SK-N-SH (cell line): ENCODE measurements around the gene CLEC16A. TPM values are rescaled to one million over a fixed set of nuclear protein-coding genes. Genes with fewer than 3 reads are reported as not detected.

Source experiments
- CTCF ChIA-PET: fragments of 300-600, 350-600 bp; formaldehyde crosslinking; extraction: SDS; loops from one replicate; lab custom pipeline; 2021; lab: Yijun Ruan, JAX
- POLR2A ChIA-PET: fragments of 350-600 bp; sonication (Branson Sonifier 250); formaldehyde crosslinking; extraction: SDS; loops from one replicate; lab custom pipeline; 2020; ENCODE audit warnings: antibody characterized with exemption, inconsistent platforms; lab: Yijun Ruan, JAX
- DNase-seq: peaks from one replicate; pipeline ENCODE4 v3.0.0; 2012
- H2AFZ ChIP-seq: fragments of 200-600 bp; sonication (generic); 2 replicates; pipeline ENCODE4 v1.8.1; 2016; ENCODE audit warnings: antibody characterized with exemption, mild to moderate bottlenecking, low read depth
- H3F3A ChIP-seq: fragments of 200-600 bp; sonication (generic); replicated peaks from 2 replicates; pipeline ENCODE3; 2016; ENCODE audit warnings: antibody characterized with exemption, mild to moderate bottlenecking; ENCODE audit not compliant: insufficient read depth
- H3K27ac ChIP-seq, 2 experiments: fragments of 200-500 bp in 1 of 2; fragments of 200-600 bp in 1 of 2; sonication (Bioruptor generic) in 1 of 2; sonication (generic), shearing (Covaris generic) in 1 of 2; 2 replicates each; pipeline versions ENCODE4 v1.5.1 to v1.6.1; 2014 to 2016; ENCODE audit warnings: low read depth in 2 of 2, inconsistent platforms in 1 of 2, low read length in 1 of 2, mild to moderate bottlenecking in 1 of 2, mixed read lengths in 1 of 2
- H3K27me3 ChIP-seq: fragments of 200-600 bp; sonication (generic), shearing (Covaris generic); 2 replicates; pipeline ENCODE4 v1.6.1; 2016; ENCODE audit warnings: mixed run types; ENCODE audit not compliant: insufficient read depth
- H3K36me3 ChIP-seq, 2 experiments: fragments of 200-500 bp in 1 of 2; fragments of 200-600 bp in 1 of 2; sonication (Bioruptor generic) in 1 of 2; sonication (generic) in 1 of 2; replicated peaks in 1 of 2; 2 replicates each; pipeline versions ENCODE3 to v1.5.1; 2014 to 2016; ENCODE audit warnings: low read length in 1 of 2, mild to moderate bottlenecking in 1 of 2; ENCODE audit not compliant: insufficient read depth in 2 of 2, control insufficient read depth in 1 of 2
- H3K4me1 ChIP-seq, 2 experiments: fragments of 200-500 bp in 1 of 2; fragments of 200-600 bp in 1 of 2; sonication (Bioruptor generic) in 1 of 2; sonication (generic), shearing (Covaris generic) in 1 of 2; 2 replicates each; pipeline versions ENCODE4 v1.5.1 to v1.6.1; 2014 to 2016; ENCODE audit warnings: low read depth in 1 of 2, low read length in 1 of 2, mixed run types in 1 of 2; ENCODE audit not compliant: insufficient read depth in 2 of 2, control insufficient read depth in 1 of 2
- H3K4me2 ChIP-seq: fragments of 200-600 bp; sonication (generic), shearing (Covaris generic); 2 replicates; pipeline ENCODE4 v1.6.1; 2017; ENCODE audit warnings: mixed run types
- H3K4me3 ChIP-seq, 2 experiments: fragments of 200-500 bp in 1 of 2; fragments of 200-600 bp in 1 of 2; sonication (Bioruptor generic) in 1 of 2; sonication (generic), shearing (Covaris generic) in 1 of 2; 2 replicates each; pipeline versions ENCODE4 v1.5.1 to v1.8.1; 2014 to 2016; ENCODE audit warnings: low read depth in 2 of 2, inconsistent platforms in 1 of 2, low read length in 1 of 2, mild to moderate bottlenecking in 1 of 2, mixed read lengths in 1 of 2, moderate library complexity in 1 of 2
- H3K79me2 ChIP-seq: fragments of 200-600 bp; sonication (generic); 2 replicates; pipeline ENCODE4 v1.8.1; 2017; ENCODE audit warnings: mild to moderate bottlenecking; ENCODE audit not compliant: insufficient read depth
- H3K9ac ChIP-seq: fragments of 200-600 bp; sonication (generic); 2 replicates; pipeline ENCODE4 v1.6.1; 2017; ENCODE audit warnings: mixed run types
- H3K9me2 ChIP-seq: fragments of 200-600 bp; sonication (generic); 2 replicates; pipeline ENCODE4 v1.6.1; 2017; ENCODE audit warnings: mixed run types
- H3K9me3 ChIP-seq: fragments of 200-600 bp; sonication (generic); 2 replicates; pipeline ENCODE4 v1.6.1; 2017; ENCODE audit warnings: mixed run types, mild to moderate bottlenecking, moderate library complexity
- H4K20me1 ChIP-seq: fragments of 200-600 bp; sonication (generic); 2 replicates; pipeline ENCODE4 v1.6.1; 2017; ENCODE audit warnings: mild to moderate bottlenecking, mixed run types; ENCODE audit not compliant: insufficient read depth
- CHD2 ChIP-seq: fragments of 150-350 bp; IDR thresholded peaks from 2 replicates; pipeline ENCODE4 v1.6.1; 2018; ENCODE audit warnings: low read length; ENCODE audit not compliant: partially characterized antibody
- CTCF ChIP-seq: fragments of 200-600 bp; sonication (generic); IDR thresholded peaks from 2 replicates; pipeline ENCODE4 v1.6.1; 2017; ENCODE audit warnings: antibody characterized with exemption, mild to moderate bottlenecking, moderate library complexity
- EP300 ChIP-seq, 2 experiments: IDR thresholded peaks; 2 replicates each; pipeline versions ENCODE4 v1.4.0 to v1.6.1; 2012; ENCODE audit warnings: borderline replicate concordance in 1 of 2, low read depth in 1 of 2, low read length in 1 of 2
- GATA2 ChIP-seq: sonication (generic); formaldehyde crosslinking; IDR thresholded peaks from 2 replicates; pipeline ENCODE4 v1.5.0; 2020; ENCODE audit warnings: mild to moderate bottlenecking, missing genetic modification reagents
- IRF3 ChIP-seq: fragments of 150-350 bp; IDR thresholded peaks from 2 replicates; pipeline ENCODE4 v1.6.1; 2016; ENCODE audit warnings: mild to moderate bottlenecking, low read depth, low read length
- MAX ChIP-seq: IDR thresholded peaks from 2 replicates; pipeline ENCODE4 v1.4.0; 2012; ENCODE audit warnings: low read depth
- MXI1 ChIP-seq: IDR thresholded peaks from 2 replicates; pipeline ENCODE4 v1.6.1; 2012; ENCODE audit warnings: mild to moderate bottlenecking, low read depth, low read length, improper control_type of control experiment
- NFIC ChIP-seq: IDR thresholded peaks from 2 replicates; pipeline ENCODE4 v1.4.0; 2012; ENCODE audit warnings: borderline replicate concordance
- NRF1 ChIP-seq: IDR thresholded peaks from 2 replicates; pipeline ENCODE4 v1.6.1; 2012; ENCODE audit warnings: low read depth, mild to moderate bottlenecking, low read length
- POLR2AphosphoS5 ChIP-seq: IDR thresholded peaks from 2 replicates; pipeline ENCODE4 v1.6.1; 2012; ENCODE audit warnings: low read depth, low read length
- RCOR1 ChIP-seq: fragments of 150-350 bp; IDR thresholded peaks from 2 replicates; pipeline ENCODE4 v1.6.1; 2017; ENCODE audit warnings: antibody characterized with exemption, low read length
- SIN3A ChIP-seq: IDR thresholded peaks from 2 replicates; pipeline ENCODE4 v1.6.1; 2012; ENCODE audit warnings: low read depth, mild to moderate bottlenecking, low read length, moderate library complexity, borderline replicate concordance
- TAF1 ChIP-seq: IDR thresholded peaks from 2 replicates; pipeline ENCODE4 v1.6.1; 2012; ENCODE audit warnings: low read depth, mild to moderate bottlenecking, low read length, moderate library complexity, borderline replicate concordance
- YY1 ChIP-seq: IDR thresholded peaks from 2 replicates; pipeline ENCODE4 v1.4.0; 2012; ENCODE audit warnings: low read depth, mild to moderate bottlenecking
- WGBS: methylation state at CpG from one replicate; pipeline ENCODE4 v1.1.6; 2017; ENCODE audit warnings: low lambda C conversion rate; 5-methylcytosine and 5-hydroxymethylcytosine counted together
- polyA plus RNA-seq, 3 experiments: library from polyadenylated mRNA; depleted of rRNA; stranded (reverse); fragments of >200 nt; gene quantifications; 2 replicates each; pipeline ENCODE4 v1.2.3, GENCODE V29; 2012
- TF ChIP-seq, protein P1 (sequence below): IDR thresholded peaks from 2 replicates; pipeline ENCODE4 v1.4.0; 2012; ENCODE audit warnings: low read depth, borderline replicate concordance

Gene CLEC16A
- polyA plus RNA-seq, 1 of the 3 experiments (the other 2 are of a cell fraction): 13.7 TPM

- no peak for TF ChIP-seq RCOR1
- TF ChIP-seq, all 33 proteins: peak for 0
These were observed 230.9 kb downstream of the CLEC16A start (continued) for GRCh38 chr16:11175106-11175786.

GRCh38 chr16:11175787-11176341, 231.5 kb downstream of the CLEC16A start:
- 95% methylated on average over 7 of the region's 11 CpGs for WGBS
- H3K36me3 ChIP-seq: peaks cover 0 to 15% of the 10 kb centered on the region in 2 experiments

DNA sequence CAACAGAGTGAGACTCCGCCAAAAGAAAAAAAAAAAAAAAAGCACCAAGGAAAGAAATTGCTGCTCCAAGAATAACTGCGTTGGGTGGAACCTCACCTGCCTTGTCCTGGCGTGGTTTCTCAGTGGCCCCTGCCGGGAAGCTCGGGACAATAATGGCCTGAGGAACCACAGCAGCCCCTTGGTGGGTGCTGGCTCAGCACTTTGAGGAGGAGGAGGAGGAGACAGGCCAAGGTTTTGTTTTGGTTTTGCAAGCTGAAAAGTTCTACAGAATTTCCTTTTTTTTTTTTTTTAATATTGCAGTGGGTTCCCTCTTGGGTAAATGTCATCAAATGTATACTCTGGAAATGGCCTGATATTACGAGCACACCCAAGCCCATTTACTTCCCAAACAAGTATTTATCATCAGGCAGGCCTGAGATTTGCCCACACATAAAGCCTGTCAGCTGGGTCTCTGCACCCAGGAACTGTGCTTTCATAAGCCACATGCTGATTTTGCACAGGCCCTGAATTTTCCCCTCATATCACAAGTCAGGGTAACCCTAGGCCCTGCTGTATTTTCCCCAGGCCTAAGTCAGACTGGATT, 233.3 kb downstream of the CLEC16A start:
- Histone ChIP-seq H3K9me3 (no peaks in the 10 kb centered on the region), H3K27me3 (no peaks in the 10 kb centered on the region), H3F3A (no peaks in the 10 kb centered on the region), H3K79me2 (no peaks in the 10 kb centered on the region), H4K20me1 (no peaks in the 10 kb centered on the region), H3K4me3 (no peak overlapping the region), H3K4me1 (no peaks in the 10 kb centered on the region), H3K4me2 (no peak overlapping the region), H3K27ac (no peak overlapping the region), H3K9me2 (no peaks in the 10 kb centered on the region), H3K36me3 (peaks cover 0 to 15% of the 10 kb centered on the region in 2 experiments), H2AFZ (no peak overlapping the region), H3K9ac (no peak overlapping the region)
- ChIA-PET CTCF (no interaction called here), POLR2A (interaction anchor here (0.6 kb wide), 1 partner anchor 36 kb away, joined by 3 read pairs; no protein-coding TSS in a partner anchor)
- no peak for DNase-seq
- 92% methylated on average over 6 of the region's 6 CpGs for WGBS
- TF ChIP-seq GATA2 (CRISPR knock-in tag): no peak
- TF ChIP-seq, protein P1, sequence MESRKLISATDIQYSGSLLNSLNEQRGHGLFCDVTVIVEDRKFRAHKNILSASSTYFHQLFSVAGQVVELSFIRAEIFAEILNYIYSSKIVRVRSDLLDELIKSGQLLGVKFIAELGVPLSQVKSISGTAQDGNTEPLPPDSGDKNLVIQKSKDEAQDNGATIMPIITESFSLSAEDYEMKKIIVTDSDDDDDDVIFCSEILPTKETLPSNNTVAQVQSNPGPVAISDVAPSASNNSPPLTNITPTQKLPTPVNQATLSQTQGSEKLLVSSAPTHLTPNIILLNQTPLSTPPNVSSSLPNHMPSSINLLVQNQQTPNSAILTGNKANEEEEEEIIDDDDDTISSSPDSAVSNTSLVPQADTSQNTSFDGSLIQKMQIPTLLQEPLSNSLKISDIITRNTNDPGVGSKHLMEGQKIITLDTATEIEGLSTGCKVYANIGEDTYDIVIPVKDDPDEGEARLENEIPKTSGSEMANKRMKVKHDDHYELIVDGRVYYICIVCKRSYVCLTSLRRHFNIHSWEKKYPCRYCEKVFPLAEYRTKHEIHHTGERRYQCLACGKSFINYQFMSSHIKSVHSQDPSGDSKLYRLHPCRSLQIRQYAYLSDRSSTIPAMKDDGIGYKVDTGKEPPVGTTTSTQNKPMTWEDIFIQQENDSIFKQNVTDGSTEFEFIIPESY: no peak
- no peak for TF ChIP-seq YY1
- no peak for TF ChIP-seq NFIC
- no peak for TF ChIP-seq POLR2AphosphoS5
- TF ChIP-seq SIN3A: no peak
- no peak for TF ChIP-seq CHD2
- TF ChIP-seq NRF1: no peak
- TF ChIP-seq CTCF: no peak
- TF ChIP-seq MXI1: no peak
- no peak for TF ChIP-seq EP300 (IDR thresholded peaks at IDR 0.05; ENCODE audit: borderline replicate concordance in 1 of 2, low read depth in 1 of 2, low read length in 1 of 2)

More at GRCh38 chr16:11175787-11176341, 231.5 kb downstream of the CLEC16A start:
- no peaks in the 10 kb centered on the region for H3K9me2 ChIP-seq
- H3K4me2 ChIP-seq: no peak overlapping the region
- no peak overlapping the region for H2AFZ ChIP-seq
- TF ChIP-seq SIN3A: no peak
- TF ChIP-seq MAX: no peak
- TF ChIP-seq TAF1: no peak
- TF ChIP-seq CHD2: no peak
- TF ChIP-seq IRF3: no peak
- TF ChIP-seq, all 33 proteins: peak for 0
- Histone ChIP-seq H3K27ac (no peak overlapping the region), H3K79me2 (no peaks in the 10 kb centered on the region), H3K4me1 (no peaks in the 10 kb centered on the region), H3F3A (no peaks in the 10 kb centered on the region), H3K27me3 (no peaks in the 10 kb centered on the region), H3K4me3 (no peak overlapping the region), H3K9me3 (no peaks in the 10 kb centered on the region), H4K20me1 (no peaks in the 10 kb centered on the region), H3K9ac (no peak overlapping the region)
- ChIA-PET CTCF (no interaction called here), POLR2A (no interaction called here)
- no peak for DNase-seq
